Measurements from ENCODE around the gene CENPK. TPM values are rescaled to one million over a fixed set of nuclear protein-coding genes. Genes with fewer than 3 reads are reported as not detected.
A peak's percentile ranks its signal among the peaks of the same experiment; 100 is the strongest.

CENPK gene, protein sequence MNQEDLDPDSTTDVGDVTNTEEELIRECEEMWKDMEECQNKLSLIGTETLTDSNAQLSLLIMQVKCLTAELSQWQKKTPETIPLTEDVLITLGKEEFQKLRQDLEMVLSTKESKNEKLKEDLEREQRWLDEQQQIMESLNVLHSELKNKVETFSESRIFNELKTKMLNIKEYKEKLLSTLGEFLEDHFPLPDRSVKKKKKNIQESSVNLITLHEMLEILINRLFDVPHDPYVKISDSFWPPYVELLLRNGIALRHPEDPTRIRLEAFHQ
- total RNA-seq = 18.4 and 21.0 TPM in 2 replicates
- total RNA-seq (2013) = 6.4 TPM
- polyA plus RNA-seq = 2.6 and 6.4 TPM in 2 replicates
- polyA minus RNA-seq = 1.3 and 9.7 TPM in 2 replicates

- peaks cover 38% of the 10 kb centered on the region for H3K4me1 Mint-ChIP-seq
- peak; percentile 95 for DNase-seq
- peak within 1 kb of the TSS; percentile 93 for H3K4me3 Mint-ChIP-seq
- H3K9ac ChIP-seq (ENCODE audit: low read length) = peak within 1 kb of the TSS; percentile 85
- H3K4me2 ChIP-seq (replicated peaks; ENCODE audit: low read depth, low read length, poor library complexity, severe bottlenecking) = peak within 1 kb of the TSS; percentile 86
- H3K4me1 ChIP-seq (ENCODE audit: control insufficient read depth in 2 of 2, insufficient read depth in 2 of 2, low read length in 2 of 2) = peaks cover 19 to 20% of the 10 kb centered on the region in 2 donors
- peak within 1 kb of the TSS; percentile 89 to 90 for H3K27ac ChIP-seq (ENCODE audit: low read length in 2 of 2)
- H3K9me3 Mint-ChIP-seq (ENCODE audit: insufficient read depth) = no peaks in the 10 kb centered on the region
- H3K4me3 ChIP-seq (ENCODE audit: control extremely low read depth in 1 of 5, extremely low read depth in 1 of 5, insufficient read depth in 1 of 5, low read depth in 2 of 5, low read length in 4 of 5) = peak within 1 kb of the TSS; percentile 74 to 97 (median 91)
- peak; percentile 99 for ATAC-seq (ENCODE audit: low read depth)
- CTCF ChIA-PET = interaction anchor here (0.5 to 1.7 kb wide), 6 partner anchors 61 to 1966 kb away, joined by 3 to 7 read pairs (median 3); partner anchors contain the start of gene TRIM23
- H3K27ac Mint-ChIP-seq = peak within 1 kb of the TSS; percentile 95
- no peaks in the 10 kb centered on the region for H3K27me3 ChIP-seq (replicated peaks in 1 of 4; ENCODE audit: control extremely low read depth in 1 of 4, control insufficient read depth in 3 of 4, insufficient read depth in 4 of 4, low read length in 3 of 4)
- H3K79me2 ChIP-seq (ENCODE audit: control insufficient read depth, insufficient read depth, low read length) = peaks cover 46% of the 10 kb centered on the region
- TF ChIP-seq, protein P1, sequence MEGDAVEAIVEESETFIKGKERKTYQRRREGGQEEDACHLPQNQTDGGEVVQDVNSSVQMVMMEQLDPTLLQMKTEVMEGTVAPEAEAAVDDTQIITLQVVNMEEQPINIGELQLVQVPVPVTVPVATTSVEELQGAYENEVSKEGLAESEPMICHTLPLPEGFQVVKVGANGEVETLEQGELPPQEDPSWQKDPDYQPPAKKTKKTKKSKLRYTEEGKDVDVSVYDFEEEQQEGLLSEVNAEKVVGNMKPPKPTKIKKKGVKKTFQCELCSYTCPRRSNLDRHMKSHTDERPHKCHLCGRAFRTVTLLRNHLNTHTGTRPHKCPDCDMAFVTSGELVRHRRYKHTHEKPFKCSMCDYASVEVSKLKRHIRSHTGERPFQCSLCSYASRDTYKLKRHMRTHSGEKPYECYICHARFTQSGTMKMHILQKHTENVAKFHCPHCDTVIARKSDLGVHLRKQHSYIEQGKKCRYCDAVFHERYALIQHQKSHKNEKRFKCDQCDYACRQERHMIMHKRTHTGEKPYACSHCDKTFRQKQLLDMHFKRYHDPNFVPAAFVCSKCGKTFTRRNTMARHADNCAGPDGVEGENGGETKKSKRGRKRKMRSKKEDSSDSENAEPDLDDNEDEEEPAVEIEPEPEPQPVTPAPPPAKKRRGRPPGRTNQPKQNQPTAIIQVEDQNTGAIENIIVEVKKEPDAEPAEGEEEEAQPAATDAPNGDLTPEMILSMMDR (IDR thresholded peaks at IDR 0.05) = no peak
- TF ChIP-seq EZH2 (IDR thresholded peaks at IDR 0.05; ENCODE audit: borderline replicate concordance, insufficient read depth, low read depth, low read length, poor library complexity, severe bottlenecking) = no peak
- no peaks in the 10 kb centered on the region for H3K27me3 Mint-ChIP-seq
- H3K36me3 ChIP-seq (replicated peaks in 1 of 2; ENCODE audit: control extremely low read depth in 1 of 2, control insufficient read depth in 1 of 2, extremely low read depth in 1 of 2, insufficient read depth in 2 of 2, low read length in 1 of 2) = peaks cover 0 to 3% of the 10 kb centered on the region in 2 experiments
- H4K20me1 ChIP-seq (ENCODE audit: control insufficient read depth, insufficient read depth, low read length, poor library complexity, severe bottlenecking) = no peaks in the 10 kb centered on the region
- H2AFZ ChIP-seq (ENCODE audit: insufficient read depth, low read depth, low read length, poor library complexity, severe bottlenecking) = peak within 1 kb of the TSS; percentile 97
- under 1% methylated on average over 45 of the region's 54 CpGs for WGBS (ENCODE audit: insufficient coverage)
- intact Hi-C loops (cut with micrococcal nuclease) = loop anchor here (1.0 to 10.0 kb wide), 8 partner anchors 61 to 795 kb away; partner anchors contain the start of genes CWC27, NLN, SGTB and SREK1IP1
- H3K9me3 ChIP-seq (ENCODE audit: control extremely low read depth in 1 of 3, control insufficient read depth in 2 of 3, insufficient read depth in 1 of 3, low read length in 2 of 3) = no peaks in the 10 kb centered on the region
- POLR2A ChIA-PET = interaction anchor here (1.1 to 1.8 kb wide), 4 partner anchors 61 to 794 kb away, joined by 3 to 9 read pairs (median 4); partner anchors contain the start of genes CWC27, SREK1IP1 and TRIM23
Measured at GRCh38 chr5:65562731-65563701, at the start of gene CENPK, which contains the start of gene PPWD1. CENPK (minus strand) TSS chr5:65563168; CDS start chr5:65554907, 8,261 bp downstream. PPWD1 (plus strand) TSS chr5:65563296; CDS start chr5:65563311, 15 bp downstream.
